Measurements from ENCODE around the gene JMJD7. TPM values are rescaled to one million over a fixed set of nuclear protein-coding genes. Genes with fewer than 3 reads are reported as not detected.

The JMJD7 gene
- total and polyA plus RNA-seq, 4 donors, result 2.8 to 25.0 (median 21.8) TPM

GRCh38 chr15:41798607-41799487 is 29.0 kb upstream of the JMJD7 start:
- Histone ChIP-seq H3K9me3 (ENCODE audit: control insufficient read depth, insufficient read depth, low read length) (no peaks in the 10 kb centered on the region), H3K4me3 (ENCODE audit: low read depth, low read length) (no peak overlapping the region), H3K4me1 (ENCODE audit: control insufficient read depth, insufficient read depth, low read length) (no peaks in the 10 kb centered on the region), H3K36me3 (ENCODE audit: control insufficient read depth, insufficient read depth, low read length) (peaks cover 13% of the 10 kb centered on the region), H3K27me3 (ENCODE audit: control insufficient read depth, insufficient read depth, low read length) (no peaks in the 10 kb centered on the region), H3K27ac (ENCODE audit: low read depth, low read length) (no peak overlapping the region)
- no peak for DNase-seq (ENCODE audit: low read depth in 4 of 6, low spot score in 6 of 6)
- WGBS (ENCODE audit: insufficient coverage), result 85% methylated on average over 5 of the region's 9 CpGs

- H3K27ac ChIP-seq (ENCODE audit: low read depth, low read length), result no peak overlapping the region
- H3K4me1 ChIP-seq (ENCODE audit: control insufficient read depth, insufficient read depth, low read length), result peaks cover 3% of the 10 kb centered on the region
- no peaks in the 10 kb centered on the region for H3K9me3 ChIP-seq (ENCODE audit: control insufficient read depth, insufficient read depth, low read length)
- H3K27me3 ChIP-seq (ENCODE audit: control insufficient read depth, insufficient read depth, low read length), result no peaks in the 10 kb centered on the region
- H3K36me3 ChIP-seq (ENCODE audit: control insufficient read depth, insufficient read depth, low read length), result peaks cover 15% of the 10 kb centered on the region
- H3K4me3 ChIP-seq (ENCODE audit: low read depth, low read length), result no peak overlapping the region
- WGBS (ENCODE audit: insufficient coverage), result 93% methylated on average over 5 of the region's 5 CpGs
- no peak for DNase-seq (ENCODE audit: low read depth in 4 of 6, low spot score in 6 of 6)
Observed at GRCh38 chr15:41799488-41799805, 28.4 kb upstream of the JMJD7 start.

- no peaks in the 10 kb centered on the region for H3K27me3 ChIP-seq (ENCODE audit: control insufficient read depth, insufficient read depth, low read length)
- H3K36me3 ChIP-seq (ENCODE audit: control insufficient read depth, insufficient read depth, low read length), result peaks cover 17% of the 10 kb centered on the region
- no peak for DNase-seq (ENCODE audit: low read depth in 4 of 6, low spot score in 6 of 6)
- no CpG with 5 or more reads among the region's 3 CpGs for WGBS (ENCODE audit: insufficient coverage)
- H3K9me3 ChIP-seq (ENCODE audit: control insufficient read depth, insufficient read depth, low read length), result no peaks in the 10 kb centered on the region
- no peak overlapping the region for H3K27ac ChIP-seq (ENCODE audit: low read depth, low read length)
- no peak overlapping the region for H3K4me3 ChIP-seq (ENCODE audit: low read depth, low read length)
- peaks cover 11% of the 10 kb centered on the region for H3K4me1 ChIP-seq (ENCODE audit: control insufficient read depth, insufficient read depth, low read length)
Observed at GRCh38 chr15:41801185-41801584, 26.7 kb upstream of the JMJD7 start.

DNA sequence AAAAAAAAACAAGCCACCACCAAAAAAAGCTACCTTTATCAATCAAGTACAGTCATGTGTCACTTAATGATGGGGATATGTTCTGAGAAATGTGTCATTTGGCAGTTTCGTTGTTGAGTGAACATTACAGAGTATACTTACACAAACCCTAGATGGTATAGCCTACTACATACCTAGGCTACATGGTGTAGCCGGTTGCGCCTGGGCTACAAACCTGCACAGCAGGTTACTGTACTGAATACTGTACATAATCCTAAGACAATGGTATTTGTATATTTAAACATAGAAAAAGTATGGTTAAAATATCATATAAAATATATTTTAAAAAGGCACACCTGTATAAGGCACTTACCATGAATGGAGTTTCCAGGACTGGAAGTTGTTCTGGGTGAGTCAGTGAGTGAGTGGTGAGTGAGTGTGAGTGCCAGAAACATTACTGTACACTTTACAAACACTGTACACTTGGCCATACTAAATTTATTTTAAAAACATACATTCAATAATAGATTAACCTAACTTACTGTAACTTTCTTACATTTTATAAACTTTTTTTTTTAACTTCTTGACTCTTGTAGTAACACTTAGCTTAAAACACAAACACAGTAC is 25.9 kb upstream of the JMJD7 start:
- Histone ChIP-seq H3K27me3 (ENCODE audit: control insufficient read depth, insufficient read depth, low read length) (no peaks in the 10 kb centered on the region), H3K4me1 (ENCODE audit: control insufficient read depth, insufficient read depth, low read length) (peaks cover 17% of the 10 kb centered on the region), H3K4me3 (ENCODE audit: low read depth, low read length) (no peak overlapping the region), H3K27ac (ENCODE audit: low read depth, low read length) (no peak overlapping the region), H3K36me3 (ENCODE audit: control insufficient read depth, insufficient read depth, low read length) (peaks cover 21% of the 10 kb centered on the region), H3K9me3 (ENCODE audit: control insufficient read depth, insufficient read depth, low read length) (no peaks in the 10 kb centered on the region)
- DNase-seq (ENCODE audit: low read depth in 4 of 6, low spot score in 6 of 6), result no peak
- WGBS (ENCODE audit: insufficient coverage), result no CpG with 5 or more reads among the region's 3 CpGs

- no peak for DNase-seq (ENCODE audit: low read depth in 4 of 6, low spot score in 6 of 6)
- Histone ChIP-seq H3K27ac (ENCODE audit: low read depth, low read length) (no peak overlapping the region), H3K27me3 (ENCODE audit: control insufficient read depth, insufficient read depth, low read length) (no peaks in the 10 kb centered on the region), H3K4me1 (ENCODE audit: control insufficient read depth, insufficient read depth, low read length) (peaks cover 17% of the 10 kb centered on the region), H3K36me3 (ENCODE audit: control insufficient read depth, insufficient read depth, low read length) (peaks cover 22% of the 10 kb centered on the region), H3K4me3 (ENCODE audit: low read depth, low read length) (no peak overlapping the region), H3K9me3 (ENCODE audit: control insufficient read depth, insufficient read depth, low read length) (no peaks in the 10 kb centered on the region)
- WGBS (ENCODE audit: insufficient coverage), result 93% methylated on average over 2 of the region's 2 CpGs
Observed at GRCh38 chr15:41804361-41804760, 23.5 kb upstream of the JMJD7 start.

DNA sequence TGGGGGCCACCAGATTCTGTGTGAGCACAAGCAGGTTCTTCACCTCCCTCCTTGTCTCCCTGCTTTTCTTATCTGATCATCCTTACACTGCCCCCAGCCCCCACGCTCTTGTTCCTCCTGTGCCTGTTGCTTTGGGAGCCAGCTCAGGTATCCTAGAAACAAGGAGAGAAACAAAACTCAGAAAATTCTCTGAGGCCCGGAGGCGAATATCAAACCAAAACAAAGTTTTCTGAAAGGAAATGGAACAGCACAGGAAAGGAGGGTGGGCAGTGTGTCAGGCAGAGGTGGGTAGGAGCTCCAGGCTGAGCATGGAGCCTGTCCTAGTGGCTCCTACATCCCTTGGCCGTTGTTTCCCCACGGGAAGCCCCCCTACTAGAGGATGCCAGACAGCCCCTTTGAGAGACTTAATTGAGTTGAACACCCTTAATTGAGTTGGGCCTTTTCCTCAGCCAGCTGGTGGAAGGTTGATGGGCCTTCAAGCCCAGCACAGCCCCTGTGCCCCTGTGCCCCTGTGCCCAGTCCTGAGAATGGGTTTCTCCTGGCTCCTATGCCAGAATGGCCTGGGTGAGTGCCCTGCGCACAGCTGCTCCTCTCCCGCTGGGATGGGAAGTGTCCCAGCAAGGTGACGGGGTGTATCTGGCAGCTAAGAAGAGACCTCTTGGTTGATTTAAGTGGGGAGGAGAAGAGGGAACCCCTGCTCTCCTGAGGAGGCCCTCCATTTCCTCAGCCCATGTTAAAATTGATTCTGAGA is 22.8 kb upstream of the JMJD7 start:
- Histone ChIP-seq H3K9me3 (ENCODE audit: control insufficient read depth, insufficient read depth, low read length) (no peaks in the 10 kb centered on the region), H3K27ac (ENCODE audit: low read depth, low read length) (no peak overlapping the region), H3K4me3 (ENCODE audit: low read depth, low read length) (no peak overlapping the region), H3K27me3 (ENCODE audit: control insufficient read depth, insufficient read depth, low read length) (no peaks in the 10 kb centered on the region), H3K4me1 (ENCODE audit: control insufficient read depth, insufficient read depth, low read length) (peaks cover 21% of the 10 kb centered on the region), H3K36me3 (ENCODE audit: control insufficient read depth, insufficient read depth, low read length) (peaks cover 27% of the 10 kb centered on the region)
- DNase-seq (ENCODE audit: low read depth in 4 of 6, low spot score in 6 of 6), result no peak
- 59% methylated on average over 5 of the region's 8 CpGs for WGBS (ENCODE audit: insufficient coverage)

DNA sequence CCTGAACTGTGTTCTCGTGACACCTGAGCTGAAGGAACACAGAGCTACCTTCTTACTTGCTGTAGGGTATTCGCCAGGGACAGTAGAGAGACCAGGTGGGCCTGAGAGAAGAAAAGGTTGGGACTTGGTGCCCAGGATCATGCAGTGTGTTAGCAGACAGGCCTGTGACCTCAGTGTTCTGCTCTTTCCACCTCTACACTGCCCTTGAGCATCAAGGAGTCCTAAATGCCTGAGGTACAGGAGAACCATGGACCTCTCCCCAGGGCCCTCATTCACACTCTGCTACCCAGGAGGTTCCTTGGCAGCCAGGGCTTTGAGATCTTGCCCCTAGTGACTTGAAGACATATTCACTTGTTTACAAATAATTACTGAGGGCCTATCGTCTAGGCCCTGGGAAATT is 22.2 kb upstream of the JMJD7 start:
- 92% methylated on average over 2 of the region's 3 CpGs for WGBS (ENCODE audit: insufficient coverage)

GRCh38 chr15:41806291-41807181 is 21.4 kb upstream of the JMJD7 start:
- H3K27ac ChIP-seq (ENCODE audit: low read depth, low read length), result no peak overlapping the region
- H3K9me3 ChIP-seq (ENCODE audit: control insufficient read depth, insufficient read depth, low read length), result no peaks in the 10 kb centered on the region
- H3K27me3 ChIP-seq (ENCODE audit: control insufficient read depth, insufficient read depth, low read length), result no peaks in the 10 kb centered on the region
- H3K4me3 ChIP-seq (ENCODE audit: low read depth, low read length), result no peak overlapping the region
- 76% methylated on average over 6 of the region's 10 CpGs for WGBS (ENCODE audit: insufficient coverage)
- no peak for DNase-seq (ENCODE audit: low read depth in 4 of 6, low spot score in 6 of 6)
- peaks cover 26% of the 10 kb centered on the region for H3K36me3 ChIP-seq (ENCODE audit: control insufficient read depth, insufficient read depth, low read length)
- peaks cover 28% of the 10 kb centered on the region for H3K4me1 ChIP-seq (ENCODE audit: control insufficient read depth, insufficient read depth, low read length)

More for the DNA sequence above, 22.2 kb upstream of the JMJD7 start:
- Histone ChIP-seq H3K36me3 (ENCODE audit: control insufficient read depth, insufficient read depth, low read length) (peaks cover 27% of the 10 kb centered on the region), H3K4me3 (ENCODE audit: low read depth, low read length) (no peak overlapping the region), H3K27me3 (ENCODE audit: control insufficient read depth, insufficient read depth, low read length) (no peaks in the 10 kb centered on the region), H3K9me3 (ENCODE audit: control insufficient read depth, insufficient read depth, low read length) (no peaks in the 10 kb centered on the region), H3K27ac (ENCODE audit: low read depth, low read length) (no peak overlapping the region), H3K4me1 (ENCODE audit: control insufficient read depth, insufficient read depth, low read length) (peaks cover 21% of the 10 kb centered on the region)
- DNase-seq (ENCODE audit: low read depth in 4 of 6, low spot score in 6 of 6), result no peak

DNA sequence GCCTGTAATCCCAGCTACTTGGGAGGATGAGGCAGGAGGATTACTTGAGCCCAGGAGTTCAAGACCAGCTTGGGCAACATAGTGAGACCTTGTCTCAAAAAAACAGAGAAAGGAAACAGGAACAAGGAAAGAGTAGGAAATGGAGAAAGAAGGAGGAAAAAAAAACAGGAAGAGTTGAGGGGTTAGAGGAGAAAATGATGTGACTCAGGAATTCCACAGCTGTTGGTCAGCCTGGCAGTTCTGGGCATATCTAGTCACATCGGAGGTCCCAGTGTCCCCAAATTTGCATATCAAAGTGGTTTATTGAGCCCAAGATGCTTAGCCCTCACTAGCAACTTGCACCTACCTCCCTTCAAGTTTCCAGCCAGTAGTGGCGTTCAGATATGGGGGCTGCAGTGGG is 18.8 kb upstream of the JMJD7 start:
- DNase-seq (ENCODE audit: low read depth in 4 of 6, low spot score in 6 of 6), result no peak
- Histone ChIP-seq H3K9me3 (ENCODE audit: control insufficient read depth, insufficient read depth, low read length) (no peaks in the 10 kb centered on the region), H3K4me1 (ENCODE audit: control insufficient read depth, insufficient read depth, low read length) (peaks cover 28% of the 10 kb centered on the region), H3K36me3 (ENCODE audit: control insufficient read depth, insufficient read depth, low read length) (peaks cover 49% of the 10 kb centered on the region), H3K4me3 (ENCODE audit: low read depth, low read length) (no peak overlapping the region), H3K27me3 (ENCODE audit: control insufficient read depth, insufficient read depth, low read length) (no peaks in the 10 kb centered on the region), H3K27ac (ENCODE audit: low read depth, low read length) (no peak overlapping the region)
- WGBS (ENCODE audit: insufficient coverage), result no CpG with 5 or more reads among the region's 2 CpGs
